Left lobe of liver (tissue), 2 donors: ENCODE data around the gene ATP7B. TPM values are rescaled to one million over a fixed set of nuclear protein-coding genes. Genes with fewer than 3 reads are reported as not detected.

ENCODE experiments used
- ATAC-seq: fragments of 200-7000 bp; cut with Tn5 transposase; one replicate; pipeline ENCODE4 v1.9.1; 2020; ENCODE audit warnings: mild to moderate bottlenecking, moderate library complexity
- DNase-seq: peaks from one replicate; pipeline ENCODE4 v3.0.0-alpha.2; 2020; ENCODE audit warnings: low spot score
- total RNA-seq: library from RNA; stranded (reverse); gene quantifications from one replicate; pipeline ENCODE4 v1.2.1, GENCODE V29; 2021
- donor health status: DM: no; HTN: no; CAD: no; lungs with moderate emphysema.
- donor health status: DM: no; HTN: yes; CAD: no.

The ATP7B gene
- total RNA-seq, 1 donor from 2014 or later, result 32.2 TPM

DNA sequence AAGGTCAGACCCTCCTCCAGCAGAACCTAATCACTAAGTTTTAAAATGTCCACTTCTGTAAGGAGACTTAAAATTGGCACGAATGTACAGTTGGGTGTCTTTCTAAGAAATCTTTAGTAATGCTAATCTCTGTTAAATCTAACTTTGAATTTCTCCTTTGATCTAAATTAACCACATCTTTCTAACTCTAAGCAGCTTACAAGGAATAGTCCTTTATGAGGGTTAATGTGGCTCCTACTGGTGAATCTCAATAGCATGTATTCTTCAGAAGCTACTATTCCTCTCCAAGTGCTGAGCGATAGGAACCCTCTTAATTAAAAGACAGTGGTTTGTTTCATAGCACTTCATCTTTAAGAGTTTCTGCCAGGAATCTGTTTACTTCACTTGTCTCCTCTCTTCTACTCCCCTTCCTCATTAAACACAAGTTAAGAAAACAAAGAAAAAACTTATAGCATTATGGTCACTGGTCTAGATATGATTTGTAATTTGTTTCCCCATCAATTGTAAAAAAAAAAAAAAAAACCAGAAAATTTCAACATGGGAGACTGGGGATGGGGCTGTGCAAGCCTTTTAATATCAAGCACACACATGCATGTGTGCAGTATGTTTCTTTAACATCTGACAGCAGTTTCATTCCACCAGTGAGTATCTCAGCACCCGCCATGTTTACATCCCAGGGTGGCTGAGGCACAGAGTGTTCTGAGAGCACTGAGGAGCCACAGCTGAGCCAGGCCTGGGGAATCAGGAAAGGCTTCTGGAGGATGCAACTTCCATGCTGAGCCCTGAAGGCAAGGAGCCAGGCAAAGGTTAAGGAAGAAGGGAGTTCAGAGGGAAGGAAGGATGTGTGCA is 57.7 kb downstream of the ATP7B start:
- ATAC-seq (no peak), DNase-seq (no peak)

DNA sequence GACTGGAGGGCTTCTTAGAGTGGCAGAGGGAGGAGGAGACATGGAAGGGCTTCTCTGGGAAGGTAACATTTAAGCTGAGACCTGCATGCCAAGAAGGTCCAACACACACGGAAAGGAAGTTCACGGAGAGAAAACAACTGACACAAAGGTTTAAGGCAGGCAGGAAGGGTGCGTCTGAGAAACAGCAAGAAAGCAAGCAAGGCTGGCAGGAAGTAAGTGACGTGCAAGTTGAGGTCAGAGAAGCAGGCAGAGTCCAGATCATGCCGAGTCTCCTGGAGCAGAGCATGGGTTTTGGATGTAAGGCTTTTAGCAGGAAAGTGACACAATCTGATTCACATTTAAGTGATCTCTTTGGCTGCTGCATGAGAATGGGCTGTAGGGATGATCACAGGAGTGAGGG is 60.5 kb downstream of the ATP7B start:
- ATAC-seq (no peak), DNase-seq (peak; percentile 8)

GRCh38 chr13:51946163-51946669 is 65.0 kb downstream of the ATP7B start:
- DNase-seq (no peak), ATAC-seq (no peak)

- peak; percentile 27 for DNase-seq
- no peak for ATAC-seq
These were observed 66.1 kb downstream of the ATP7B start for GRCh38 chr13:51945149-51945548.

GRCh38 chr13:51944428-51944827 is 66.8 kb downstream of the ATP7B start:
- ATAC-seq, result no peak
- DNase-seq, result no peak

- DNase-seq, result no peak
- no peak for ATAC-seq
These were observed 67.5 kb downstream of the ATP7B start for GRCh38 chr13:51943721-51944120.

DNA sequence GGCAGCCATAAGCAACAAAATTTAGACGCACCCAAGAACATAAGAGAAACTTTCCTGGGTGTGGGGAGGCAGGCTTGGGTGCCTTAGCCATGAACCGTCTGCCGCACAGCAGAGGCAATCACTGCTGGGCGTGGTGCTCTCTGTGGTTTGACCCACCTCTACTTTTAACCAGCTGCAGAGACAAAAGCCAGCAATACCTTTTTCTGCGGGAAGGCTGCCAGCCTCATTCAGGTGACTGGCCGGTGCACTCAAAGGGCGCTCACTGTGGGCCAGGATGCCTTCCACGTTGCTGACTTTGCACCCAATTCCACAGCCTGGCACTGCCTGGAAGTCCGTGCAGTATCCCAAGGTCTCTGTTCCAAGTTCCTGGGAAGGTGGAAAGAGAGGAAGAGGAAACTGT is 69.1 kb downstream of the ATP7B start:
- ATAC-seq, result peak; percentile 77
- DNase-seq, result peak; percentile 67

DNA sequence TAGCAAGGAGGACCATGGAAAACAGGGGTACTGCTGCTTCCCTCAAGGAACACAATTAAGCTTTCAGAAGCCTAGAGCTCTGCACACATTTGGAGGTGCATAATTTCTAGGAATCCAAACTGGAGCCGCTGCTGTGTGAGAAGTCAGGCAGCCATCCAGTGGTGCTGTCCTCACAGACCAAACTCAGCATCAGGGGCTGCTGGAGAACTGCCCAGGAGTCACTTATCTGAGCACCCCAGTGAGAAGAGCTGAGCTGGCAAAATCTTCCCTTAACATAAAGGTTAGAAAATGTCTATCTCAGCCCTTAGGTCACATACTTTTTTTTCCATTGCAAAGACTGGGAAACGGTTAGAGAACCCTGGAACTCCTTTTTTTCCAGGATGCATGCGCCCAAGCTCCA is 72.8 kb downstream of the ATP7B start:
- ATAC-seq (no peak), DNase-seq (no peak)

DNA sequence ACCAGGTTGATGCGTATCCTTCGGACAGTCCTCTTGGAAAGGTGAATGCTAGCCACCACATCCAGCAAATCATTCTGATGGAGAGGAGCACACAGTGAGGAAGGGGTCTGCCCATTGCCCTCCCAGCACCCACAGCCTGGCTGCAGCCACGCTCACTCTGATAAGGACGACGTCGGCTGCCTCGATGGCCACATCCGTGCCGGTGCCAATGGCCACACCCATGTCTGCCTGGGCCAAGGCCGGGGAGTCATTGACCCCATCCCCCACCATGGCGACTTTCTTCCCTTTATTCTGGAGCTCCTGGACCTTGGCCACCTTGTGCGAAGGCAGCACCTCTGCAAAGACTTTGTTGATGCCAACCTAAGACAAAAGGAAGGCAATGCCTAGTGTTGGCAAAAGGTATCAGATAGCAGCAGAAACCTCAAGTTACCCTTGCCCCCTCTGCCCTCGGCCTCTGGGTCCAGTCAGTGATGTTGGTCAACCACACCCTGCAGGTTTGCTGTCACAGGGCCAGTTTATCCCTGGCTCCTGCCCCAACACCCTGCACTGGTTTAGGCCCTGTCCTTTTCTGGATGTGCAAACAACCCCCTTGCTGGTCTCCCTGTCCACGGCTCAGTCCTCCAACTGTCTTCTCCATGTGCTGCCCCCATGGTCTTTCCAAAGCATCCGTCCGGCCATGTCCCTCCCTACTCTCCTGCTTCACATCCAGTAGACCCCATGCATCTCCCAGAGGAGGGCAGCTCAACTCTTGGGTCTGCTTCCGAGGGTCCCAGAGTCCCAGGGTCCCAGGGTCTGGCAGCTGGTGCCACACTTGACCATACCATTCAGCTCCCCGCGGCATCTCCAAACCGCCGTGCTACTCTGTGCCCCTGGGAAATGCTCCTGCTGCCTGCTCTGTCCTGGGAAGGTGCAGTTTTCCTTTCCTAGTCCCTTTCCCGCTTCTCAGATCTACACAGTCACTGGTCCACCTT is 73.6 kb downstream of the ATP7B start:
- DNase-seq (peak; percentile 74), ATAC-seq (peak; percentile 84)

DNA sequence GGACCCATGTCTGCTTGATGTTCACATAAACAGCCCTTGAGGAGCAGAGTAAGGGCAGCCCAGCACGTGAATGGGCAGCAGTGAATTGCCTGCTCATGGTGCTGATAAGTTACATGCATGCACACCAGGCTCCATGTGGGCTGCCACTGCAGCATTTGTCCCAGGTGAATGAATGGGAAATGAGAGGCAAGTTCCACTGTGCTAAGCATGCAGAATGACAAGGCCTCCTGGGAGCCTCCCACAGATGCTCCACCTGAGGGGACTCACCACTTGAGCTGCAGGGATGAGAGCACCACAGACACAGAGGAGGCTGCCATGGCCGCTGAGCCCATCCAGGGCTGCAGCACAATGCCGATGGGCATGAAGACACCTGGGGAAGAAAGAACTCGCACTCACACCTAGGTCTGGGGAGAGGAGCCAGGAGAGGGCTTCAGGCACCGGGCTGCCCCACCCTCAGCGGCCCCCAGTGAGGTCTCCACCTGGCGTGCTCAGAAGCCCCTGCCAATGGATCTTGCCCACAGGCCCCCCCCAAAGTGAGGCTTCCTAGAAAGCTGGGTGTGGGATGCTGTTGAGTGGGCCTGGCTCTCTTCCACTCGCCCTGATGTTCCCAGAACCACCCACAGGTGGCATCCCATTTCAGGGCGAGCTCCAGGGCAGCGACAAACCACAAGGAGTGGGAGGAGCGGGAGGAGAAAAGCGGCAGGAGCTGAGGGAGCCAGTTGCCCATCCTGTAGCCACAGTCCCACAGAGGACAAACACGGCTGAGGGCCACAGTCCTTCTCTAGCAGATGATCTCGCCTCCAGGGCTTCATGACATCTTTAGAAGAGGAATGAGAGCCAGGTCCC is 75.7 kb downstream of the ATP7B start:
- ATAC-seq (peak; percentile 42), DNase-seq (no peak)

- DNase-seq, result no peak
- no peak for ATAC-seq
These were observed 76.7 kb downstream of the ATP7B start for GRCh38 chr13:51934461-51935087.

DNA sequence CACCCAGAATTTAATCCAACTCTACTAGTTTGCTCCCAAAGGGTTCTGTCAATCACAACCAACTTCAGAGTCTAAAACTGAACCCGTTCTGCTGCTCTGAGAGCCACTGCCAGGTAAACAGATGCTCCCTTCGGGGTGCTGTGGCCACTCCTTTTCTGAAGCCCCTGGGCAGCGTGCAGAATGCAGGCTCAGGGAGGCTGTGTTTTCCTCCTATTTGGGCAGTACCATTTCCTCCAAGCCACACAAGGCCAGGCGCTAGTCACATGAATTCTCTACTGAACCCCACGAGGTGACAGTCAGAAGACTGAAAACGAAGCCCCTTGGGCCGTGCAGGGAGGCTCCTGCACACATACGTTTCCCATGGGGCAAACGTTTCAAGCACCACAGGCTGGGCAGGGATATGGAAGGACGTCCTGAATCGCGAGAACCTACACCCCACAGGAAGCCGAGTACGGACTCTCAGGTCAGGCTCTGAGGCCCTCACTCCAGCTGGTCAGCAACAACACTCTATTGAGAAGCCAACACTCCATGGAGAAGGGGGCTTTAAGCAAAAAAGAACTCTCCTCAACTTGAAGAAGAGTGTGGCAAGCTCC is 77.7 kb downstream of the ATP7B start:
- no peak for ATAC-seq
- no peak for DNase-seq

GRCh38 chr13:51932231-51932630 is 79.0 kb downstream of the ATP7B start:
- no peak for DNase-seq
- no peak for ATAC-seq

GRCh38 chr13:51931606-51932005 is 79.6 kb downstream of the ATP7B start:
- DNase-seq (no peak), ATAC-seq (no peak)

- no peak for ATAC-seq
- DNase-seq, result no peak
These were observed 81.6 kb downstream of the ATP7B start for GRCh38 chr13:51929699-51930098.

DNA sequence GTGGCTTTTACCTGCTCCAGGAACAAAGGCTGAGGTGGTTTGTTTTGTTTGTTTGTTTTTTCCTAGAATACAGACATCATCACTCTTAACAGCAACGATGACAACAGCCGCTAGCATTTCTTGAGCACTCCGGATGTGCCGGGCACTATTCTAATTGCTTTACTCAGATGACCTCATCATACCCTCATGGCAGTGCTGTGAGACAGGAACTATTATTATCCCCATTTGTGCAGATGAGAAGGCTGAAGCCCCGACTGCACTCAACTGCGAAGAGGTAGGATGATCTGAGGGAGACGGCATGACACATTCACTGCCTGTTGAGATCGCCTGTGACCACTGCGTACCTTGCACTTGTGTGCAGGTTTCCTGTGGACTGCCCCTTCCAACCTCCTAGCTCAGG is 83.0 kb downstream of the ATP7B start:
- no peak for DNase-seq

DNA sequence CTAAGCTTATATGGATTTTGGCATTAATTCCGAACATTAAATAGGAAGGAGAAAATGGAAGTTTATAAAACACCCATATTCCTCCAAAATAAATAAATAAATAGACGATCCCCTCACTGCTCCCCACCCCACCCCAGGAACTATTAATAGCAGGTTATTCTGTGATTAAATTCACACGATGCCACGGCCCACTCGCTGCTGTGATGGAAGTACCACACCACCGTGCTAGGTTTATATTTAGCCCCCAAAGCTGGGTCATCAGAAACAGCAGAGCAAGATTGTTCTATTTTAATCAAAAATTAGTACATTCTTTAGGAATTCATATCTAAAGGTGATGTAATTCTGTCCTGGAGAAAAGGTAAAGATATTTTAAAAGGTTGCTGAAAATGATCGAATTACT is 84.1 kb downstream of the ATP7B start:
- ATAC-seq (no peak), DNase-seq (no peak)

More for the DNA sequence above, 83.0 kb downstream of the ATP7B start:
- no peak for ATAC-seq

- ATAC-seq (no peak), DNase-seq (no peak)
These were observed 84.7 kb downstream of the ATP7B start for GRCh38 chr13:51926528-51926885.

DNA sequence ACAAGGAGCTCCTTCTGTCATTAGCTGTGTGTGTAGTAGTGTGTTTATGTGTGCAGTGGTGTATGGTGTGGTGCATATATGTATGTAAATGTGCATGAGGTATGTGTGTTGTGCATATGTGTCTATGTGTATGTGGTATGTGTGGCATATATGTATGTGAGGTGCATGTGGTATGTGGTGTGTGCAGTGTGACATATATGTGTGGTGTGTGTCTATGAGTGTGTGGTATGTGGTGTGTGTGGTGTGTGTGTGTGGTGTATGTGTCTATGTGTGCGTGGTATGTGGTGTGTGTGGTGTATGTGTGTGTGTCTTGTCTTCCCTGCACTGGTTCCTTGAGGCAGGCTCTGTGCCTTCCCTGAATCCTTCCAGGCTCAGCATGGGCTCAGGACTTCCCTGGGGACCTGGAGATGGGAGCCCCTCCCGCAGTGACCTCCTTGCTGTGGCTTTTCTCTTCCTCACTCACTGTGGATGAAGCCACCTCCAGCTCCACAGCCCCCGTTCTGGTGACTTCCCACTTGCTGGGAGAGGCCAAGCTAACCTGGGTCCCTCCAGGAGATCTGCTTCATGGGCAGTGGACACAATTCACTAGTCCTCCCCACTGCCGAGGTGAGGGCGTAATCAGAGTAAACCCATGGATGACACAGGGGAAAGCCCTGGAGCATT is 85.3 kb downstream of the ATP7B start:
- DNase-seq (no peak), ATAC-seq (no peak)
